AG10803 (cell line): ENCODE data around the gene CS.

Source experiments
- DNase-seq: peaks from one replicate; pipeline ENCODE4 v3.0.0; 2010; ENCODE audit warnings: low read depth
- H3K4me3 ChIP-seq: 2 replicates; pipeline ENCODE4 v1.5.1; 2011; ENCODE audit warnings: mild to moderate bottlenecking, low read length, control low read depth
- TF ChIP-seq, protein P1 (sequence below): conservative IDR thresholded peaks from 2 replicates; pipeline ENCODE4 v1.5.1; 2011; ENCODE audit warnings: mild to moderate bottlenecking, low read length, control low read depth, inconsistent platforms

The CS gene

DNA sequence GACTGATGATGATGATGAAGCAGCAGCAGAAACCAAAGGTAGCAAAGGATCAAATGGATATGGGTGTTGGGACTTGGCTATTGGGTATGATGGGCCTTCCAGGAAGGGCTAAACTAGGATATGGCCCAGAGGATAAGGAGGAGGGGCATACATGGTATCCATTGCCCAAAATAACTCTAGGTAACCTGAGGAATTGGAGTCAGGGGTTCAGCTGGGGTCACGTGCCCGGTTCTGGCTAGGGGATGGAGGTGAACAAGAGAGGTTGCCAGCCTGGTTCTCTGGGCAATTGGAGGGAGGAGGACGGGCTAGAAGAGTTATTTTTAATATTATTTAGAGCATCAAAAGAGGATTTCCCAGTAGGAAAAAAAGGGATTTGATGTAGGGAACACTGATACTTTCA, 39.2 kb downstream of the CS start:
- no peak overlapping the region for H3K4me3 ChIP-seq
- TF ChIP-seq, protein P1, sequence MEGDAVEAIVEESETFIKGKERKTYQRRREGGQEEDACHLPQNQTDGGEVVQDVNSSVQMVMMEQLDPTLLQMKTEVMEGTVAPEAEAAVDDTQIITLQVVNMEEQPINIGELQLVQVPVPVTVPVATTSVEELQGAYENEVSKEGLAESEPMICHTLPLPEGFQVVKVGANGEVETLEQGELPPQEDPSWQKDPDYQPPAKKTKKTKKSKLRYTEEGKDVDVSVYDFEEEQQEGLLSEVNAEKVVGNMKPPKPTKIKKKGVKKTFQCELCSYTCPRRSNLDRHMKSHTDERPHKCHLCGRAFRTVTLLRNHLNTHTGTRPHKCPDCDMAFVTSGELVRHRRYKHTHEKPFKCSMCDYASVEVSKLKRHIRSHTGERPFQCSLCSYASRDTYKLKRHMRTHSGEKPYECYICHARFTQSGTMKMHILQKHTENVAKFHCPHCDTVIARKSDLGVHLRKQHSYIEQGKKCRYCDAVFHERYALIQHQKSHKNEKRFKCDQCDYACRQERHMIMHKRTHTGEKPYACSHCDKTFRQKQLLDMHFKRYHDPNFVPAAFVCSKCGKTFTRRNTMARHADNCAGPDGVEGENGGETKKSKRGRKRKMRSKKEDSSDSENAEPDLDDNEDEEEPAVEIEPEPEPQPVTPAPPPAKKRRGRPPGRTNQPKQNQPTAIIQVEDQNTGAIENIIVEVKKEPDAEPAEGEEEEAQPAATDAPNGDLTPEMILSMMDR = no peak
- no peak for DNase-seq

DNA sequence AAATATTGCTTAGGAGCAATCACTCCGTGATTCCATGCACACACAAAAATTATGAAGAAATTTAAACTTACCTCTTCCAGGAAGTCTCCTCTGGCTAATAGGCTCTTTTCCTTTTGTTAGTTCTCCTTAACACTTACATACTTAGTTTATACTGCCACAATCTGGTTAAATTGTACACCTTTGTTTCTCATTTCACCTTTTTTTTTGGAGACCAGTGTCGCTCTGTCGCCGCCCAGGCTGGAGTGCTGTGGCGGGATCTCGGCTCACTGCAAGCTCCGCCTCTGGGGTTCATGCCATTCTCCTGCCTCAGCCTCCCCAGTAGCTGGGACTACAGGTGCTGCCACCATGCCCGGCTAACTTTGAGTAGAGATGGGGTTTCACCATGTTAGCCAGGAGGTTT, 39.8 kb downstream of the CS start:
- no peak for DNase-seq
- TF ChIP-seq, protein P1 = no peak
- no peak overlapping the region for H3K4me3 ChIP-seq

DNA sequence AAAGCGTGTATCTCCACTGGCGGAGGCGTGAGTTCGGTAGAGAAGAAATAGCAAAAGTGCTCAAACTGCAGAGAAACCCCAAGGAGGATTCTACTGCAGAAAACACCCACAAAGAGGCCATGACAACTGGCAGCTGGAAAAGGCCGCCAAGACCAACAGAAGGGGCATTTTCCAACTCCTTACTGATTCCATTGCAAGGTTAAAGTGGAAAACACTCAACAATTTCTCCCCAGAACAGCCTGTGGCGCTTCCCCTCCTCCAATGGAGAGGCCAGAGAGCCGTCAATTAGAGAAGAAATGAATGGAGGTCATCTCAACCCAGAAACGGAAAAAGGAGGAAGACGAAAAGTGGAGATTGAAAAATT, 41.3 kb downstream of the CS start:
- TF ChIP-seq, protein P1 = no peak; the same call in 1 of the 2 replicates
- H3K4me3 ChIP-seq = peak overlapping the region; percentile 70
- DNase-seq = no peak

DNA sequence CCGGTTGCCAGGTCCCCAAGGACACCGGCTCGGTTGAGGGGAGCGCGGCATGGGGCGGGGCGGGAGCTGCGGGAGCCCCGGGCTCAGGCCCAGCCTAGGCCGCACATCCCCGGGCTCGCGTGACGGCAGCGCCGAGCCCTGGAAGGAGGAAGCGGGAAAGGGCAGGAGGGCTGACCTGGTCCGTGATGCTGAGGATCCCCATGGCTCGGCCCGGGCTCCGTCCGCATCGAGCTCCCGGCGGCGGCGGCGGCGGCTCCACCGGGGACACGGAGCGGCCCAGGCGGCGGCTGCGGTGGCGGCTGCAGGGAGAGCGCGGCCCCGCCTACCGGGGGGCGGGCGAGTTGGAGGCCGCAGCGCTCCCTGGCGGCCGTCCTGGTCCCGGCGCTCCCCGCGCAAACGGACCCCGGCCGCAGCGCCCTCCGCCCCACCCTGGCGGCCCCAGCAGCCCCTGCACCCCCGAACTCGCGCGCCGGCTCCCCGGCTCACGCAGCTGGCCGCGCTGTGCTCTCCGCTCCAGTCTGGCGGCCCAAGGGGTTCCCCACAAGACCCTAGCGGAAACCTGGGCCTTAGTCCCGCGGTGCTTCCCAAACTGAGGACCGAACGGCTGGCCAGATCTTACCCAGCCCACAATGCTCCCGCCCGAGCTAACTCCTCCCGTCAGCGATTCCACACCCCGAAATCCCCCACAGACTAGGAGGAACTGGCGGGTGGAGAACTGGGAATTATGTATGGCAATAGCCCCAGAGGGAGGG, 41.9 kb downstream of the CS start, which contains the start of gene ANKRD52:
Gene ANKRD52, minus strand, starts transcription at position 317 of the 752 bp plus-strand sequence. Its CDS starts 115 bp downstream, at position 202.
- TF ChIP-seq, protein P1 = peak; percentile 41; the same call in 1 of the 2 replicates
- DNase-seq = peak; percentile 83
- peak within 1 kb of the TSS; percentile 90 for H3K4me3 ChIP-seq

DNA sequence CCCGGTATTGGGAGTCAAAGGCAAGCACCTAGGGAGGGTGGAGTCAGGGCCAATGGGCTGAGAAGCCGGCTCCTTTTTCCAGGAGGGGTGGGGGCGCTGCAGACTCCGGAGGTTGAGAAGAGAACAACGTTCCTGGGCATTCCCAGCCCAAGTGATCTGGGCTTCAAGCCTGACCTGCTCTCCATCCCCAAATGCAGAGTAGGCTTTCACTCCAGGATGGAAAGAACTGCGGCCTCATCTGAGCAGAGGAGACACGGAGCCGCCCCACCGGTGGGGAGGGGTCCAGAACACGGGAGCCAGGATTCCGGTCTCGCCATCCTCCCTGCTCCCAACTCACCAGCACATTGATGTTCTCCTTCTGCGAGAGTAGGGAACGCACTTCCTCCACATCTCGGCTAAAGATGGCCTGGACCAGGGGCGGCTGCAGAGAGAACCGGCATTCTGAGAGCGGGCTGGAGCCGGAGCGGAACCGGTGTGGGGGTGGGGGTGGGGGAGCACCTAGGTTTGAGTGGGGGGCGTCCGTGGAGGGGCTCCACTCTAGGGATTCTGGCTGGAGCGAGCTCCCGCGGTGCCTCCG, 42.6 kb downstream of the CS start:
- H3K4me3 ChIP-seq = peak overlapping the region; percentile 90
- TF ChIP-seq, protein P1 = 0 out of 2 replicates have a peak, but pooled peaks have one; percentile 6
- no peak for DNase-seq

DNA sequence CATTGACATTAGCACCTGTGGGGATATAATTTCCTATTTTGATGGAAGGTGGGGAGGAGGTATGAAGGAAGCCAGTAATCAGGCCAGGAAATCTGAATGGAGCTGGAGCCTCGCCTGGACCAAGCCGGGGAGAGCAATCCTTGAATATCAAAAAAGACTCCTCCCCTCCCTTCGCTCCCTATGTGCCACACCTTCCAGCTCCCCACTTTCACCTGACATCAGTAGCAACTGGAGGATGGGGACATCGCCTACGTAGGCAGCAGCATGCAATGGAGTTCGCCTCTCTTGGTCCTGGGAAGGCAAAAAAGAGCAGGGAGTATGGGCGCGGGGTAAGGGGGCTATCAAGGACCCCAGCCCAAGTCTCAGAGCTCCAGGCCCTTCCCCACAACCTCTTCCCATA, 43.1 kb downstream of the CS start:
- no peak for DNase-seq
- TF ChIP-seq, protein P1 = no peak
- H3K4me3 ChIP-seq = peak overlapping the region; percentile 90

DNA sequence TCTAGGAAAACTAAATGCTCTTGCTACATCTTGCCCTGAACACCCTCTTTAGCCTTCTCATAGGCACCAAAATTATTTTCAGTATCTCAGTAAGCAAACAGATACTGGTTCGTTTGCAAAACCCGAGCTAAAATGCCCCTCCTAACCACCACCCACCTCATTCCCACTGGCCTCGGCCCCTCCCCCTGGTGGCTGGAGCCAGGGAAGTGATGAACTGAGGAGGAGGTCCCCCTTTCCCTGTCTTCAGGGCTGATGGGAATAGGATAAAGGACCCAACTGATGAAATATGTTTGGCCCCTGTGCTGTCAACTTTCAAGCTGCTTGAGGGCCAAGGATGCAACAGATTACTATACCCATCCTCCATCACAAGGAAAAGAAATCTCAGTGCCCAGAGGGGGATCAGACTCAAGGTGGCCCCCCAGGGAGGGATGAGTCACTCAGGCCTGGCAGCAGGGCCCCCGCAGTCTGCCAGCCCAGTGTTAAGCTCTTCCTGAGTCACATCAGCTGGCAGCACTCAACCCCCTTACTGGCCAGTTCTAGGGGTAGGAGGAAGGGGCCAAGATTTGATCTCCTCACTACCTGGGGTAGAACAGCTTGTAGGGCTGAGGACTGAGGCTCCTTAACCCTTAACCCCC, 43.7 kb downstream of the CS start:
- TF ChIP-seq, protein P1 = peak; percentile 17
- H3K4me3 ChIP-seq = peak overlapping the region; percentile 90
- DNase-seq = peak; percentile 46
